Fibroblast of lung (primary cell): ENCODE data around the gene WDR93. TPM values are rescaled to one million over a fixed set of nuclear protein-coding genes. Genes with fewer than 3 reads are reported as not detected.

Source experiments
- DNase-seq, 2 donors: peaks; one replicate each; pipeline versions ENCODE4 v3.0.0 to v3.0.0-alpha.2; 2010; ENCODE audit warnings: low read depth in 2 of 2
- H2AFZ ChIP-seq: 2 replicates; pipeline ENCODE4 v1.5.1; 2012; ENCODE audit warnings: low read length, control low read depth, inconsistent platforms
- H3K27ac ChIP-seq: 2 replicates; pipeline ENCODE4 v1.5.1; 2011; ENCODE audit warnings: low read length, control low read depth; ENCODE audit not compliant: insufficient read depth
- H3K27me3 ChIP-seq: 2 replicates; pipeline ENCODE4 v1.5.1; 2011; ENCODE audit warnings: mild to moderate bottlenecking, low read length; ENCODE audit not compliant: control insufficient read depth, insufficient read depth
- H3K36me3 ChIP-seq: 2 replicates; pipeline ENCODE4 v1.5.1; 2011; ENCODE audit warnings: low read length; ENCODE audit not compliant: control insufficient read depth, insufficient read depth
- H3K4me1 ChIP-seq: 2 replicates; pipeline ENCODE4 v1.5.1; 2011; ENCODE audit warnings: low read length; ENCODE audit not compliant: control insufficient read depth, insufficient read depth; ENCODE audit errors: extremely low read depth
- H3K4me2 ChIP-seq: 2 replicates; pipeline ENCODE4 v1.5.1; 2011; ENCODE audit warnings: low read length, control low read depth; ENCODE audit not compliant: insufficient read depth; ENCODE audit errors: extremely low read depth
- H3K4me3 ChIP-seq, 4 experiments: fragments of 200-600 bp in 1 of 4; sonication (generic) in 1 of 4; replicated peaks in 1 of 4; 2 replicates each; pipeline ENCODE4 v1.5.1; 2011 to 2016; ENCODE audit warnings: low read length in 4 of 4, low read depth in 3 of 4, mild to moderate bottlenecking in 3 of 4, control low read depth in 2 of 4, inconsistent platforms in 1 of 4, mixed read lengths in 1 of 4; ENCODE audit not compliant: insufficient read depth in 1 of 4; ENCODE audit errors: control extremely low read depth in 1 of 4
- H3K79me2 ChIP-seq: 2 replicates; pipeline ENCODE4 v1.5.1; 2012; ENCODE audit warnings: mild to moderate bottlenecking, low read length, inconsistent platforms; ENCODE audit not compliant: control insufficient read depth, insufficient read depth
- H3K9ac ChIP-seq: 2 replicates; pipeline ENCODE4 v1.5.1; 2011; ENCODE audit warnings: mild to moderate bottlenecking, low read length, control low read depth; ENCODE audit not compliant: insufficient read depth
- H3K9me3 ChIP-seq: 2 replicates; pipeline ENCODE4 v1.5.1; 2012; ENCODE audit warnings: low read depth, low read length; ENCODE audit not compliant: control insufficient read depth, insufficient read depth
- H4K20me1 ChIP-seq: 2 replicates; pipeline ENCODE4 v1.5.1; 2011; ENCODE audit warnings: low read length; ENCODE audit not compliant: control insufficient read depth, insufficient read depth; ENCODE audit errors: extremely low read depth
- EZH2 ChIP-seq: IDR thresholded peaks from 2 replicates; pipeline ENCODE4 v1.5.1; 2012; ENCODE audit warnings: low read length, control low read depth, mild to moderate bottlenecking; ENCODE audit errors: missing control alignments
- polyA plus RNA-seq, 2 donors: library from polyadenylated mRNA; depleted of rRNA in 1 of 2; stranded (reverse) in 1 of 2; unstranded in 1 of 2; fragments of >200 nt; gene quantifications; 2 replicates each; pipeline ENCODE4 v1.2.1, GENCODE V29; 2011 to 2012; ENCODE audit warnings: missing spikeins in 1 of 2
- total RNA-seq: library from RNA; depleted of rRNA; stranded (reverse); fragments of >200 nt; gene quantifications from 2 replicates; pipeline ENCODE4 v1.2.1, GENCODE V29; 2014
- TF ChIP-seq, protein P1 (sequence below), 2 donors: IDR thresholded peaks in 1 of 2; conservative IDR thresholded peaks in 1 of 2; 1 replicate in 1 of 2; 2 replicates in 1 of 2; pipeline ENCODE4 v1.5.1; 2011 to 2012; ENCODE audit warnings: low read length in 2 of 2, control low read depth in 1 of 2, inconsistent platforms in 1 of 2, low read depth in 1 of 2, mild to moderate bottlenecking in 1 of 2

WDR93 gene
- total and polyA plus RNA-seq, 2 donors (not counting 1 experiment from before 2014, with no cell fraction given): 0.14 to 0.17 TPM

DNA sequence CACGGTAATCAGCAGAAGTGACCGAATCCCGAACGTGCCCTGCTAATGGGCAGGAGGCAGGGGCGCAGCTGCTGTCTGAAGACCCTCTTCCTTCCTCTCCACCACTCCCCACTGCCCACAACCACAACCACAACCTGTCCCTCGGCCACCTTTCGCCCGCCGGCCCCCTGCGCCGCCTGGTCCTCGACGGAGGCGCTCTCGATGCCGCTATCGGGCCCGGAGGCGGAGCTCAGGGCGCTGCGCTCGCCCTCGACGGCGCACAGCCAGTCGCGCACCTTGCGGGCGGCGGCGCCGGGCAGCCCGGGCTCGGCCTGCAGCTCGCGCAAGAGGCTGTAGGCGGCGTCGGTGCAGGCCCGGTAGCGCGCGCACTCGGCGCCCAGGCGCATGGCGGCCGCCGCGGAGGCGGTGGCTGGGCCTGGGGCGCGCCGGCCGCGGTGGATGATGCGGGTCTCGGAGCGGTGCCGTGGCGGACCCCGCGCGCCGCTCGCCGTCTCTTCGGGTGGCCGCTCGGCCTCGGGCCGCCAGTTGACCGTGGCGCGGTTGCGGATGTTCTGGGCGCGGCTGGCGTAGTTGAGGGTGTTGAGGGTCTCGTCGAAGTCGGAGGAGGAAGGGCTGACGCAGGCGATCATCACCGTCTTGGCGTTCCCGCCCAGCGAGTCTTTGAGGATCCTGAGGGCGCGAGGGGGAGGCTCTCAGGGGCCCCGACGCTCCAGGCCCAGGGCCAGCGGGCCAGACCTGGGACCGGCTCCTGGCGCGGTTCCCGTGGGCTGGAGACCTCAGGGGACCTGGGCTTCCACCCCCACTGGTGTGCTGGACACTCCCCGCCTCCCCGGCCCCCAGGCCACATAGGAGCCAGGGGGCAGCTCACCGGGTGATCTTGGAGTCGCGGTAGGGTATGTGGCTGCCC lies 42.3 kb upstream of the WDR93 start:
- Histone ChIP-seq H3K27me3 (no peaks in the 10 kb centered on the region), H3K4me1 (no peaks in the 10 kb centered on the region), H2AFZ (no peak overlapping the region), H3K4me3 (no peak overlapping the region), H3K79me2 (peaks cover 3% of the 10 kb centered on the region), H3K27ac (no peak overlapping the region), H3K9ac (no peak overlapping the region), H4K20me1 (no peaks in the 10 kb centered on the region), H3K4me2 (no peak overlapping the region), H3K36me3 (peaks cover 5% of the 10 kb centered on the region), H3K9me3 (no peaks in the 10 kb centered on the region)
- TF ChIP-seq, protein P1, sequence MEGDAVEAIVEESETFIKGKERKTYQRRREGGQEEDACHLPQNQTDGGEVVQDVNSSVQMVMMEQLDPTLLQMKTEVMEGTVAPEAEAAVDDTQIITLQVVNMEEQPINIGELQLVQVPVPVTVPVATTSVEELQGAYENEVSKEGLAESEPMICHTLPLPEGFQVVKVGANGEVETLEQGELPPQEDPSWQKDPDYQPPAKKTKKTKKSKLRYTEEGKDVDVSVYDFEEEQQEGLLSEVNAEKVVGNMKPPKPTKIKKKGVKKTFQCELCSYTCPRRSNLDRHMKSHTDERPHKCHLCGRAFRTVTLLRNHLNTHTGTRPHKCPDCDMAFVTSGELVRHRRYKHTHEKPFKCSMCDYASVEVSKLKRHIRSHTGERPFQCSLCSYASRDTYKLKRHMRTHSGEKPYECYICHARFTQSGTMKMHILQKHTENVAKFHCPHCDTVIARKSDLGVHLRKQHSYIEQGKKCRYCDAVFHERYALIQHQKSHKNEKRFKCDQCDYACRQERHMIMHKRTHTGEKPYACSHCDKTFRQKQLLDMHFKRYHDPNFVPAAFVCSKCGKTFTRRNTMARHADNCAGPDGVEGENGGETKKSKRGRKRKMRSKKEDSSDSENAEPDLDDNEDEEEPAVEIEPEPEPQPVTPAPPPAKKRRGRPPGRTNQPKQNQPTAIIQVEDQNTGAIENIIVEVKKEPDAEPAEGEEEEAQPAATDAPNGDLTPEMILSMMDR (conservative IDR thresholded peaks at IDR 0.05 in 1 of 2, IDR thresholded peaks at IDR 0.05 in 1 of 2; ENCODE audit: low read depth in 1 of 2, low read length in 2 of 2): no peak
- no peak for DNase-seq

DNA sequence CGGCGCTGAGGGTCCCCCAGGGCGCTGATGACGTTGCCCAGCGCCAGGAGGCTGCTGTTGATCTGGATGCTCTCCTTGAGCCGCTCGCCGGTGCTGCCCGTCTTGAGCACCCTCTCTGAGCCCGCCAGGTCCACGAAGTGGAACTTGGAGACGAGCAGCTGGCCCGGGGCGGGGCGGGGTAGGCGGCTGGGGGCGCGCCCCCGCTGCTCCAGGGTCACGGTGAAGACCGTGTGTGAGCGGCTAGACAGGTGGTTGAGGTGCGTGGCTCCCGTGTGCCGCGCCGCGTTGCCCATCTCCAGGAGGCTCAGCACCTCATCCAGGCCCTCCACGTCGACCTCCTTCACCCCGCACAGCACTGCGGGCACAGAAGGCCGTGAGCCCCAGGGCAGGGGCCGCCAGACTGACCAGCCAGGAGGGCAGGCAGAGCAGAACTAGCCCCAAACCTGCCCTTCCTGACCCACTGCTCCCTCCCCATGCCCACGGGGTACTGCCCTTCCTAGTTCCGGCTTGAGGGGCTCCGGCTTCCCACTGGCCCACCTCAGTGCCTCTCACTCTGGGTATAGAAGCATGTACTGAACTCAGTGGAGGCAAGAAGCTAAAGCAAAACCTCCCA lies 41.5 kb upstream of the WDR93 start:
- Histone ChIP-seq H3K36me3 (peaks cover 5% of the 10 kb centered on the region), H3K27ac (no peak overlapping the region), H3K9ac (no peak overlapping the region), H3K79me2 (peaks cover 4% of the 10 kb centered on the region), H3K4me3 (no peak overlapping the region), H3K27me3 (no peaks in the 10 kb centered on the region), H3K4me2 (no peak overlapping the region), H3K4me1 (no peaks in the 10 kb centered on the region), H3K9me3 (no peaks in the 10 kb centered on the region), H2AFZ (no peak overlapping the region), H4K20me1 (no peaks in the 10 kb centered on the region)
- DNase-seq: no peak
- TF ChIP-seq, protein P1 (conservative IDR thresholded peaks at IDR 0.05 in 1 of 2, IDR thresholded peaks at IDR 0.05 in 1 of 2; ENCODE audit: low read depth in 1 of 2, low read length in 2 of 2): no peak
- TF ChIP-seq EZH2: no peak

DNA sequence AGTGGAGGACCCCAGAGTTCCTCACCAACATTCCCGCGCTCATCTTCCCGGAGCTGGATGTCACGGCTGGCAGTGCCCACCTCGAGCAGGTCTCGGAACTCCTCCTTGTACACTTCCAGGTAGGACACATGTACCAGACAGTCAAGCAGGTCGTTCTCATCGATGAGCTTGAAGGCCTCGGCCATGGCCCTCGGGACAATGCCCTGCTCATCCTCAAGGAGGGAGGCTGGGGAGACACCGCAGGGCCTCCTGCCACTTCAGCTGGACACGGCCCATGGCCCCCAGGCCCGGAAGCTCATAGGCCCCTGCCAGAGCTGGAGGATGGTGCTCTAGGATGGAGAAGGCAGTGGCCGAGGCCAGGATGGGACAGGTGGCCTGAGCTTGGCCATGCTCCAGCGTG lies 40.9 kb upstream of the WDR93 start:
- H3K27ac ChIP-seq: no peak overlapping the region
- H3K79me2 ChIP-seq: peaks cover 8% of the 10 kb centered on the region
- peaks cover 2% of the 10 kb centered on the region for H3K4me1 ChIP-seq
- H3K4me3 ChIP-seq: no peak overlapping the region
- peaks cover 5% of the 10 kb centered on the region for H3K36me3 ChIP-seq
- H3K9me3 ChIP-seq: no peaks in the 10 kb centered on the region
- H4K20me1 ChIP-seq: no peaks in the 10 kb centered on the region
- no peak overlapping the region for H2AFZ ChIP-seq
- no peaks in the 10 kb centered on the region for H3K27me3 ChIP-seq
- no peak overlapping the region for H3K9ac ChIP-seq
- no peak for DNase-seq
- TF ChIP-seq EZH2: no peak
- TF ChIP-seq, protein P1 (conservative IDR thresholded peaks at IDR 0.05 in 1 of 2, IDR thresholded peaks at IDR 0.05 in 1 of 2; ENCODE audit: low read depth in 1 of 2, low read length in 2 of 2): no peak
- no peak overlapping the region for H3K4me2 ChIP-seq
